NCI-H82 treated with DMSO at 0.1 percent for 48 hours (cell line): ENCODE data around the gene CYB5RL.
"Not testable (repeated sequence)": the region's sequence is repeated elsewhere in the genome, so short reads cannot be mapped to it uniquely, and the experiment has no call there.

Experiments used
- DNase-seq: peaks from one replicate; lab custom pipeline; 2025; ENCODE audit not compliant: unreplicated experiment; lab: John Stamatoyannopoulos, UW

CYB5RL gene

DNA sequence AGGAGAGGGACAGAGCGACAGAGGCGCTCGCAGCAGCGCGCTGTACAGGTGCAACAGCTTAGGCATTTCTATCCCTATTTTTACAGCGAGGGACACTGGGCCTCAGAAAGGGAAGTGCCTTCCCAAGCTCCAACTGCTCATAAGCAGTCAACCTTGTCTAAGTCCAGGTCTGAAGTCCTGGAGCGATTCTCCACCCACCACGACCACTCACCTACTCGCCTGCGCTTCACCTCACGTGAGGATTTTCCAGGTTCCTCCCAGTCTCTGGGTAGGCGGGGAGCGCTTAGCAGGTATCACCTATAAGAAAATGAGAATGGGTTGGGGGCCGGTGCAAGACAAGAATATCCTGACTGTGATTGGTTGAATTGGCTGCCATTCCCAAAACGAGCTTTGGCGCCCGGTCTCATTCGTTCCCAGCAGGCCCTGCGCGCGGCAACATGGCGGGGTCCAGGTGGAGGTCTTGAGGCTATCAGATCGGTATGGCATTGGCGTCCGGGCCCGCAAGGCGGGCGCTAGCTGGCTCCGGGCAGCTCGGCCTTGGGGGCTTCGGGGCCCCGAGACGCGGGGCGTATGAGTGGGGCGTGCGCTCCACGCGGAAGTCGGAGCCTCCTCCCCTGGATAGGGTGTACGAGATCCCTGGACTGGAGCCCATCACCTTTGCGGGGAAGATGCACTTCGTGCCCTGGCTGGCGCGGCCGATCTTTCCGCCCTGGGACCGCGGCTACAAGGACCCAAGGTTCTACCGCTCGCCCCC is at the start of gene CYB5RL, which contains the start of gene MRPL37:
CYB5RL (minus strand) TSS at position 266 of the 754 bp plus-strand sequence. CDS start 4,414 bp downstream, outside the sequence.
MRPL37 (plus strand) TSS at position 403 of the 754 bp plus-strand sequence; CDS start at position 480, 77 bp downstream.
- DNase-seq = peak; percentile 98

- DNase-seq = no peak
Observed at GRCh38 chr1:54248966-54249365, 49.1 kb upstream of the CYB5RL start.

DNA sequence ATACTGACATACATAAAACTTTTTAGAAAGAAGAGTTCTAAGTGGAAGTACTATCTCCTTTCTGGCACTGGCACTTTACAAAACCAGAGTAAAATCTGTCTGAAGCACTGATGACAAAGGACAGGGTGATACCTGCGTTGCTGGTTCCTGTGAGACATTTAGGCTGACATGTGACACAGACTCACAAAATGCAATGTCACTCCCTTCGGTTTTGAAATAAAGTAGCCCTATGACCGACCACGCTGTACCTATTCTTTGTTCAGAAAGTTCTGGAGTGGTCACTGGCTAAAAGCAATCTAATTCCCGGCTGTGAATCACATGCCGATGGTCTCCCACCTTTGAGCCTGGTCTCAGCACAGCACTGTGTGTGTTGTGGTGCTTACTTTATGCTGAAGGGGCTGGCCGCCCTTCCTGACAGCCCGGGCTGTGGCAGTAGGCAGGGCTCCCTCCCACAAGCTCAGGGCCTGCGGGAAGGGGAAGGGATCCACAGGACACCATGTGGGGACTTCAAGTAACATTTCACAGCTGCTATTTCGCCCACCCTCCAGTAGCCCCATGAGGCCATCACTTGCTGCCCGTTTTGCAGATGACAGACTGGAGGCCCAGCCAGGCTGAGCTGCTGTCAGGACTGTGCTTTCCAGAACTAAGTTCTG is 48.2 kb upstream of the CYB5RL start:
- DNase-seq = no peak

DNA sequence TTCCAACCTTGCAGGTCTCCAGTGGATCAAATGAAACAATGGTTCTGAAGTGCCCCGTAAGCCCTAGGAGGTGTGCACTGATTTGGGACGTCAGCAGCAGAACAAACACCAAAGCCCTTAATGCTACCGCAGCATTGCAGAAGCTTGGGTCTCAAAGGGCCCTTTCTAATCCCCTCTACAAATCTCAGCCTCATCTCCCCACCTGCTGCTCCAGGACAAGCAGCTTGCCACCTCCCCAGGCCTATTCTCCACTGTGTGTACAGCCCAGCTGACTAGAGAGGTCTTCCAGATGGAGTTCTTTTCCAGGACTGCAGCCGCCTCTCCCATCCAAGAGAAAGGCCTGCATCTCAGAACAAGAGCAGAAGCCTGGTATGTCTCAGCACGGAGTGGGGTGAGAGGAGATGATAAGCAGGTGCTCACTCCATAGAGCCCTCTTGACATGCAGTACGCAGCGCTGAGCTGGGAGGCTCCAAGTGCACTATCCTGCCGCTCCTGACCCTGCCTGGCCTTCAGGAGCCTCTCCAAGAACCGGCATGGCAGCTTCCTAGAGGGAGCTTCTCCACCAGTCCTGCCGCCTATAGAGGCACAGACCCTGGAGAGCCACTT is 46.4 kb upstream of the CYB5RL start:
- peak; percentile 88 for DNase-seq

- no peak for DNase-seq
Observed at GRCh38 chr1:54245501-54245900, 45.7 kb upstream of the CYB5RL start.

- no peak for DNase-seq
Observed at GRCh38 chr1:54244655-54245054, 44.8 kb upstream of the CYB5RL start.

- no peak for DNase-seq
Observed at GRCh38 chr1:54243022-54243421, 43.2 kb upstream of the CYB5RL start.

- DNase-seq = no peak
Observed at GRCh38 chr1:54241364-54241763, 41.5 kb upstream of the CYB5RL start.

DNA sequence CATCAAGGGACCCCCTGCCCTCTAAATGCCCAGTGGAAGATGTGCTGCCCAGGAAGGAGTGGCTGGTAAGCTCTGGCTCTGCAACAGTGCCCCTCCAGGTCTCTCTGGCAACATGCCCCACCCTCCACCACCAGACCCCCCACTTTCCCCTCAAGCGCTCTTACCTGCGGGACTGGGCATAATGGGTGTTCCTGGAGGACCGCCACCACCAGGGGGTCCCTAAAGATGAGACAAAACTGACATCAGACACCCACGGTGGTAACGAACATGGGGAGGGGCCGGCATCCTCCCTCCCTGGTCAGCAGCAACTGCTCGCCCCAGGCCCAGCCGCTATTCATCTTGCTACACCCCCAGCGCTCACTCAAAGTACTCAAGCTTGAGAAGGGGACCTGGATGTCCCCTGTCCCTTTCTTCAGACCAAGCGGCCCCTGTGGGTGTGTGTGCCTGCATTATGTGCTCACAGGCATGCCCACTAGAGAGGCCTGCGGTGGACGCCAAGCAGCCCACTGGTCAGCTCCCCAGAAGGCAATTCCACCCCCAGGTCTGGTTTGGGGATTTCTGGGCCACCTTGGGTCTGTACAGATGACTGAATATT is 41.0 kb upstream of the CYB5RL start:
- DNase-seq = no peak

DNA sequence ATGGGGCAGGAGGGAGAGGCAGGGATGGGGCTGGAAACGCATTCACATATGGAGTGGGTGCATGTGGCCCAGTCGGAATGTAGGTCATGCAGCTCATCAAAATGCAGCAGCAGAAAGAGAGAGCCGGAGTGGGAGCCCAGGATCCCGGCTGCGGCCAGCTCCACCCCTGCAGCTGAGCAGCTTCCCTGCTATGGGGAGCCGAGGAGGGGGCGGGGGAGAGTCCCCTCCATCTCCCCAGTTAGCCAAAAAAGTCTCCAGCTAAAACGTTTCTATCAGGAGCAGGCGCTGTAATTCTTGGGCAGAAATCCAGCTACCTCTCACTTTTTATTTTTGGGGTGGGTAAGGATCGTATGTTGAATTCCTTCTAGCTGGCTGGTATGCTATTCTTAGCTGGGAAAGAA is 39.8 kb upstream of the CYB5RL start:
- no peak for DNase-seq

- DNase-seq = no peak
Observed at GRCh38 chr1:54239035-54239383, 39.2 kb upstream of the CYB5RL start.

GRCh38 chr1:54238353-54239034 is 38.7 kb upstream of the CYB5RL start:
- DNase-seq = no peak

GRCh38 chr1:54237586-54237985 is 37.8 kb upstream of the CYB5RL start:
- no peak for DNase-seq

- DNase-seq = peak; percentile 66
Observed at GRCh38 chr1:54234284-54234683, 34.5 kb upstream of the CYB5RL start.

DNA sequence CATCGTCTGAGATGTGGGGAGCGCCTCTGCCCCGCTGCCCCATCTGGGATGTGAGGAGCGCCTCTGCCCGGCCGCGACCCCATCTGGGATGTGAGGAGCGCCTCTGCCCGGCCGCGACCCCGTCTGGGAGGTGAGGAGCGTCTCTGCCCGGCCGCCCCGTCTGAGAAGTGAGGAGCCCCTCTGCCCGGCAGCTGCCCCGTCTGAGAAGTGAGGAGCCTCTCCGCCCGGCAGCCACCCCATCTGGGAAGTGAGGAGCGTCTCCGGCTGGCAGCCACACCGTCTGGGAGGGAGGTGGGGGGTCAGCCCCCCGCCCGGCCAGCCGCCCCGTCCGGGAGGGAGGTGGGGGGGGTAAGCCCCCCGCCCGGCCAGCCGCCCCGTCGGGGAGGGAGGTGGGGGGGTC is 33.4 kb upstream of the CYB5RL start:
- not testable (repeated sequence) for DNase-seq

GRCh38 chr1:54230507-54231339 is 30.9 kb upstream of the CYB5RL start:
- DNase-seq = no peak

GRCh38 chr1:54229281-54229891 is 29.6 kb upstream of the CYB5RL start:
- no peak for DNase-seq

GRCh38 chr1:54228638-54229079 is 28.8 kb upstream of the CYB5RL start:
- no peak for DNase-seq

DNA sequence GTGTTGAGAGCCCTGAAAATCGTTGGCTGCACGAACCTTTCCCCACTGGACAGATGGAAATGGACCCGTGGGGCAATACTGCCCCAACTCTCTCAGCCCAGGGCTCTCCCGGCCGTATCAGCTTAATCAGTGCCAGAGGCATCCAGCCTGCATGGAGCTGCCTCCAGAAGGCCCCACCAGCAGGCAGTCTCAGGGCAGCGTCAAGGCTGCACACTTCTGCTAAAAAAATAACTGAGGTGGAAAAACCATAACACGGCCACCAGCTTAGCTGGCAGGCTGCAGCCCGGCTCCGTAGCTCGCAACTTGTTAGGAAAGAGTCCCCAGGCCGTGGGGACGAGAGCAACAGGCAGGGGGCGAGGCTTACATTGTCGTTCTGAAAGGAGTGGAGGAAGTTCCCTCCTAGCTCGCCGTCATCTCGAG is 28.1 kb upstream of the CYB5RL start:
- no peak for DNase-seq
